Measurements from ENCODE around the gene GTF3C1. TPM values are rescaled to one million over a fixed set of nuclear protein-coding genes. Genes with fewer than 3 reads are reported as not detected.

The GTF3C1 gene
- total and polyA plus RNA-seq, 8 donors, result 22.3 to 227 (median 61.0) TPM

GRCh38 chr16:27455700-27456099 is 94.0 kb downstream of the GTF3C1 start:
- H3K27ac ChIP-seq, result no peak overlapping the region
- no peak overlapping the region for H3K4me3 ChIP-seq
- 46 to 60% (median 52%) methylated on average over 11 to 12 of the region's 12 CpGs for WGBS, 5 donors
- intact Hi-C loops (cut with DNase I; ENCODE audit: low total_unique reads), result loop anchor here (10.0 kb wide), 2 partner anchors 81 to 281 kb away; no protein-coding TSS in a partner anchor
- peaks cover 0 to 14% (median 1%) of the 10 kb centered on the region in 3 donors for H3K27me3 ChIP-seq
- peaks cover 2 to 23% (median 18%) of the 10 kb centered on the region in 4 donors for H3K36me3 ChIP-seq
- H3K4me1 ChIP-seq, result peaks cover 0 to 16% (median 0%) of the 10 kb centered on the region in 4 donors
- H3K9me3 ChIP-seq, result no peaks in the 10 kb centered on the region
- peak in 1 of 2 donors; percentile 43 for DNase-seq
- no peak for TF ChIP-seq POLR2A (IDR thresholded peaks at IDR 0.05)
- TF ChIP-seq CTCF (IDR thresholded peaks at IDR 0.05), result no peak
- no peak for TF ChIP-seq EP300 (IDR thresholded peaks at IDR 0.05)
- no peak for TF ChIP-seq POLR2AphosphoS5 (IDR thresholded peaks at IDR 0.05)

- no peaks in the 10 kb centered on the region for H3K9me3 ChIP-seq
- H3K4me1 ChIP-seq, result peaks cover 0 to 16% (median 9%) of the 10 kb centered on the region in 4 donors
- WGBS, 5 donors, result 89 to 97% (median 92%) methylated on average over 3 of the region's 3 CpGs
- DNase-seq, result no peak
- no peak for TF ChIP-seq EP300 (IDR thresholded peaks at IDR 0.05)
- no peak for TF ChIP-seq POLR2AphosphoS5 (IDR thresholded peaks at IDR 0.05)
- no peak for TF ChIP-seq POLR2A (IDR thresholded peaks at IDR 0.05)
- intact Hi-C loops (cut with DNase I; ENCODE audit: low total_unique reads), result loop anchor here (10.0 kb wide), 2 partner anchors 79 to 279 kb away; no protein-coding TSS in a partner anchor
- peaks cover 0 to under 1% (median 0%) of the 10 kb centered on the region in 4 donors for H3K36me3 ChIP-seq
- H3K27ac ChIP-seq, result no peak overlapping the region
- no peak overlapping the region for H3K4me3 ChIP-seq
- H3K27me3 ChIP-seq, result peaks cover 0 to 37% (median 17%) of the 10 kb centered on the region in 3 donors
Measured at GRCh38 chr16:27453494-27453825, 96.3 kb downstream of the GTF3C1 start.

- no peak overlapping the region for H3K27ac ChIP-seq
- no peak overlapping the region for H3K4me3 ChIP-seq
- 53 to 68% (median 61%) methylated on average over 15 to 16 of the region's 16 CpGs for WGBS, 5 donors
- H3K36me3 ChIP-seq, result no peaks in the 10 kb centered on the region
- H3K4me1 ChIP-seq, result peaks cover 0 to 16% (median 9%) of the 10 kb centered on the region in 4 donors
- H3K27me3 ChIP-seq, result peaks cover 0 to 43% (median 19%) of the 10 kb centered on the region in 3 donors
- intact Hi-C loops (cut with DNase I; ENCODE audit: low total_unique reads), result loop anchor here (10.0 kb wide), 2 partner anchors 78 to 278 kb away; no protein-coding TSS in a partner anchor
- TF ChIP-seq POLR2AphosphoS5 (IDR thresholded peaks at IDR 0.05), result no peak
- TF ChIP-seq POLR2A (IDR thresholded peaks at IDR 0.05), result no peak
- TF ChIP-seq EP300 (IDR thresholded peaks at IDR 0.05), result no peak
- no peak for DNase-seq
- H3K9me3 ChIP-seq, result no peaks in the 10 kb centered on the region
Measured at GRCh38 chr16:27452569-27453493, 96.9 kb downstream of the GTF3C1 start.

DNA sequence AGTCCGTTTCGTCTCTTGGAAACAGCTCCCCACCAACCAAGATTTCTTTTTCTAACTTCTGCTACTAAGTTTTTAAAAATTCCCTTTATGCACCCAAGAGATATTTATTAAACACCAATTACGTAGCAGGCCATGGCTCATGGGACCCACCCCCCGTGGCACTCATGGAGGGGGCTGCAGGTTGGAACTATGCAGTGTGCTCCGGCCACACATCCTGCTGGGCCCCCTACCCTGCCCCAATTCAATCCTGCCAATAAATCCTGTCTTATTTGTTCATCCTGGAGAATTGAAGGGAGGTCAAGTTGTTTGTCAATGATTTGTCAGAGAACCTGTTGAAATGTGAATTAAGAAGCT is 99.5 kb downstream of the GTF3C1 start:
- intact Hi-C loops (cut with DNase I; ENCODE audit: low total_unique reads), result loop anchor here (10.0 kb wide), 2 partner anchors 75 to 275 kb away; no protein-coding TSS in a partner anchor
- no peak overlapping the region for H3K27ac ChIP-seq
- H3K4me3 ChIP-seq, result no peak overlapping the region
- peaks cover 0 to 12% (median 8%) of the 10 kb centered on the region in 4 donors for H3K4me1 ChIP-seq
- peaks cover 0 to 1% (median 0%) of the 10 kb centered on the region in 4 donors for H3K9me3 ChIP-seq
- DNase-seq, result no peak
- WGBS, 5 donors, result 8 to 14% (median 11%) methylated on average over 5 of the region's 5 CpGs
- H3K36me3 ChIP-seq, result peaks cover 0 to 4% (median 0%) of the 10 kb centered on the region in 4 donors
- H3K27me3 ChIP-seq, result peaks cover 0 to 68% (median 19%) of the 10 kb centered on the region in 3 donors
- TF ChIP-seq POLR2A (IDR thresholded peaks at IDR 0.05) (no peak), CTCF (IDR thresholded peaks at IDR 0.05) (no peak), POLR2AphosphoS5 (IDR thresholded peaks at IDR 0.05) (no peak), EP300 (IDR thresholded peaks at IDR 0.05) (no peak)

- TF ChIP-seq CTCF (IDR thresholded peaks at IDR 0.05) (no peak), EP300 (IDR thresholded peaks at IDR 0.05) (no peak), POLR2A (IDR thresholded peaks at IDR 0.05) (no peak), POLR2AphosphoS5 (IDR thresholded peaks at IDR 0.05) (no peak)
- no peak overlapping the region for H3K4me3 ChIP-seq
- H3K27me3 ChIP-seq, result peaks cover 0 to 73% (median 19%) of the 10 kb centered on the region in 3 donors
- WGBS, 5 donors, result 25 to 33% (median 30%) methylated on average over 24 to 31 of the region's 31 CpGs
- peaks cover 0 to 12% (median 8%) of the 10 kb centered on the region in 4 donors for H3K4me1 ChIP-seq
- no peak overlapping the region for H3K27ac ChIP-seq
- H3K9me3 ChIP-seq, result peaks cover under 1 to 7% (median 5%) of the 10 kb centered on the region in 4 donors
- DNase-seq, result peak; percentile 43 to 69
- peaks cover 0 to 9% (median 0%) of the 10 kb centered on the region in 4 donors for H3K36me3 ChIP-seq
- intact Hi-C loops (cut with DNase I; ENCODE audit: low total_unique reads), result loop anchor here (10.0 kb wide), 2 partner anchors 75 to 275 kb away; no protein-coding TSS in a partner anchor
Measured at GRCh38 chr16:27449434-27450195, 100.1 kb downstream of the GTF3C1 start.
